ENCODE measurements around the gene PLLP.

The PLLP gene

GRCh38 chr16:57316390-57317017, 32.0 kb upstream of the PLLP start:
- Histone ChIP-seq H3K9ac (no peak overlapping the region), H3K79me2 (no peaks in the 10 kb centered on the region), H3K27me3 (ENCODE audit: control insufficient read depth, insufficient read depth, low read length) (no peaks in the 10 kb centered on the region), H3K36me3 (ENCODE audit: control insufficient read depth, insufficient read depth, low read length) (no peaks in the 10 kb centered on the region), H3K4me1 (no peaks in the 10 kb centered on the region), H3K4me3 (ENCODE audit: low read depth, low read length) (no peak overlapping the region), H2AFZ (no peak overlapping the region), H3K4me2 (ENCODE audit: low read length) (no peak overlapping the region), H3K9me3 (ENCODE audit: control insufficient read depth, low read length) (no peaks in the 10 kb centered on the region), H3K27ac (peak overlapping the region; percentile 54)
- TF ChIP-seq, protein P1, sequence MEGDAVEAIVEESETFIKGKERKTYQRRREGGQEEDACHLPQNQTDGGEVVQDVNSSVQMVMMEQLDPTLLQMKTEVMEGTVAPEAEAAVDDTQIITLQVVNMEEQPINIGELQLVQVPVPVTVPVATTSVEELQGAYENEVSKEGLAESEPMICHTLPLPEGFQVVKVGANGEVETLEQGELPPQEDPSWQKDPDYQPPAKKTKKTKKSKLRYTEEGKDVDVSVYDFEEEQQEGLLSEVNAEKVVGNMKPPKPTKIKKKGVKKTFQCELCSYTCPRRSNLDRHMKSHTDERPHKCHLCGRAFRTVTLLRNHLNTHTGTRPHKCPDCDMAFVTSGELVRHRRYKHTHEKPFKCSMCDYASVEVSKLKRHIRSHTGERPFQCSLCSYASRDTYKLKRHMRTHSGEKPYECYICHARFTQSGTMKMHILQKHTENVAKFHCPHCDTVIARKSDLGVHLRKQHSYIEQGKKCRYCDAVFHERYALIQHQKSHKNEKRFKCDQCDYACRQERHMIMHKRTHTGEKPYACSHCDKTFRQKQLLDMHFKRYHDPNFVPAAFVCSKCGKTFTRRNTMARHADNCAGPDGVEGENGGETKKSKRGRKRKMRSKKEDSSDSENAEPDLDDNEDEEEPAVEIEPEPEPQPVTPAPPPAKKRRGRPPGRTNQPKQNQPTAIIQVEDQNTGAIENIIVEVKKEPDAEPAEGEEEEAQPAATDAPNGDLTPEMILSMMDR (IDR thresholded peaks at IDR 0.05) = no peak

- H3K27me3 ChIP-seq (ENCODE audit: control insufficient read depth, insufficient read depth, low read length) = no peaks in the 10 kb centered on the region
- no peak overlapping the region for H2AFZ ChIP-seq
- H3K36me3 ChIP-seq (ENCODE audit: control insufficient read depth, insufficient read depth, low read length) = no peaks in the 10 kb centered on the region
- no peak overlapping the region for H3K9ac ChIP-seq
- H3K9me3 ChIP-seq (ENCODE audit: control insufficient read depth, low read length) = no peaks in the 10 kb centered on the region
- no peaks in the 10 kb centered on the region for H3K4me1 ChIP-seq
- H3K4me3 ChIP-seq (ENCODE audit: low read depth, low read length) = no peak overlapping the region
- H3K4me2 ChIP-seq (ENCODE audit: low read length) = no peak overlapping the region
- no peak overlapping the region for H3K27ac ChIP-seq
- TF ChIP-seq, protein P1 (IDR thresholded peaks at IDR 0.05) = no peak
- no peaks in the 10 kb centered on the region for H3K79me2 ChIP-seq
Observed at GRCh38 chr16:57315416-57315815, 30.9 kb upstream of the PLLP start.

- Histone ChIP-seq H3K27ac (no peak overlapping the region), H3K79me2 (no peaks in the 10 kb centered on the region), H3K9me3 (ENCODE audit: control insufficient read depth, low read length) (no peaks in the 10 kb centered on the region), H3K36me3 (ENCODE audit: control insufficient read depth, insufficient read depth, low read length) (no peaks in the 10 kb centered on the region), H3K27me3 (ENCODE audit: control insufficient read depth, insufficient read depth, low read length) (no peaks in the 10 kb centered on the region), H3K9ac (no peak overlapping the region), H3K4me1 (no peaks in the 10 kb centered on the region), H3K4me3 (ENCODE audit: low read depth, low read length) (no peak overlapping the region), H2AFZ (no peak overlapping the region), H3K4me2 (ENCODE audit: low read length) (no peak overlapping the region)
- TF ChIP-seq, protein P1 (IDR thresholded peaks at IDR 0.05) = no peak
Observed at GRCh38 chr16:57314161-57314785, 29.8 kb upstream of the PLLP start.

- TF ChIP-seq, protein P1 (IDR thresholded peaks at IDR 0.05) = no peak
- Histone ChIP-seq H3K79me2 (no peaks in the 10 kb centered on the region), H3K27ac (no peak overlapping the region), H3K9me3 (ENCODE audit: control insufficient read depth, low read length) (no peaks in the 10 kb centered on the region), H3K4me1 (no peaks in the 10 kb centered on the region), H3K27me3 (ENCODE audit: control insufficient read depth, insufficient read depth, low read length) (no peaks in the 10 kb centered on the region), H2AFZ (no peak overlapping the region), H3K4me2 (ENCODE audit: low read length) (no peak overlapping the region), H3K36me3 (ENCODE audit: control insufficient read depth, insufficient read depth, low read length) (no peaks in the 10 kb centered on the region), H3K9ac (no peak overlapping the region), H3K4me3 (ENCODE audit: low read depth, low read length) (no peak overlapping the region)
Observed at GRCh38 chr16:57313509-57313908, 29.0 kb upstream of the PLLP start.

- no peak overlapping the region for H3K4me3 ChIP-seq (ENCODE audit: low read depth, low read length)
- TF ChIP-seq, protein P1 (IDR thresholded peaks at IDR 0.05) = no peak
- no peaks in the 10 kb centered on the region for H3K9me3 ChIP-seq (ENCODE audit: control insufficient read depth, low read length)
- no peaks in the 10 kb centered on the region for H3K36me3 ChIP-seq (ENCODE audit: control insufficient read depth, insufficient read depth, low read length)
- H3K9ac ChIP-seq = no peak overlapping the region
- no peak overlapping the region for H3K27ac ChIP-seq
- H3K4me1 ChIP-seq = no peaks in the 10 kb centered on the region
- no peaks in the 10 kb centered on the region for H3K27me3 ChIP-seq (ENCODE audit: control insufficient read depth, insufficient read depth, low read length)
- H3K79me2 ChIP-seq = no peaks in the 10 kb centered on the region
- no peak overlapping the region for H3K4me2 ChIP-seq (ENCODE audit: low read length)
- H2AFZ ChIP-seq = no peak overlapping the region
Observed at GRCh38 chr16:57310801-57311200, 26.3 kb upstream of the PLLP start.
